Duodenal mucosa (tissue), 2 donors: Measurements from ENCODE around the gene FOXC2.
A peak's percentile ranks its signal among the peaks of the same experiment; 100 is the strongest.

Experiments used
- H3K27ac ChIP-seq: one replicate; pipeline ENCODE4 v1.7.0; 2013; ENCODE audit warnings: low read depth, low read length
- H3K27me3 ChIP-seq, 2 donors: one replicate each; pipeline ENCODE4 v1.7.0; 2013; ENCODE audit warnings: low read length in 2 of 2, control low read depth in 1 of 2; ENCODE audit not compliant: insufficient read depth in 2 of 2, control insufficient read depth in 1 of 2
- H3K36me3 ChIP-seq, 2 donors: one replicate each; pipeline ENCODE4 v1.7.0; 2013; ENCODE audit warnings: low read length in 2 of 2, control low read depth in 1 of 2; ENCODE audit not compliant: insufficient read depth in 2 of 2, control insufficient read depth in 1 of 2
- H3K4me1 ChIP-seq, 2 donors: one replicate each; pipeline ENCODE4 v1.7.0; 2013; ENCODE audit warnings: low read length in 2 of 2, control low read depth in 1 of 2; ENCODE audit not compliant: insufficient read depth in 2 of 2, control insufficient read depth in 1 of 2
- H3K4me3 ChIP-seq, 2 donors: one replicate each; pipeline ENCODE4 v1.7.0; 2013; ENCODE audit warnings: low read length in 2 of 2, low read depth in 1 of 2
- H3K9ac ChIP-seq, 2 donors: one replicate each; pipeline ENCODE4 v1.7.0; 2013; ENCODE audit warnings: low read length in 2 of 2, low read depth in 1 of 2
- H3K9me3 ChIP-seq, 2 donors: one replicate each; pipeline ENCODE4 v1.7.0; 2013; ENCODE audit warnings: low read length in 2 of 2, control low read depth in 1 of 2; ENCODE audit not compliant: control insufficient read depth in 1 of 2

Gene FOXC2

GRCh38 chr16:86573215-86573614 lies 6.6 kb downstream of the FOXC2 start:
- peaks cover 86 to 87% of the 10 kb centered on the region in 2 donors for H3K27me3 ChIP-seq
- no peak overlapping the region for H3K9ac ChIP-seq
- H3K4me3 ChIP-seq = no peak overlapping the region
- peaks cover 0 to 4% of the 10 kb centered on the region in 2 donors for H3K4me1 ChIP-seq
- no peaks in the 10 kb centered on the region for H3K9me3 ChIP-seq
- no peaks in the 10 kb centered on the region for H3K36me3 ChIP-seq
- no peak overlapping the region for H3K27ac ChIP-seq

DNA sequence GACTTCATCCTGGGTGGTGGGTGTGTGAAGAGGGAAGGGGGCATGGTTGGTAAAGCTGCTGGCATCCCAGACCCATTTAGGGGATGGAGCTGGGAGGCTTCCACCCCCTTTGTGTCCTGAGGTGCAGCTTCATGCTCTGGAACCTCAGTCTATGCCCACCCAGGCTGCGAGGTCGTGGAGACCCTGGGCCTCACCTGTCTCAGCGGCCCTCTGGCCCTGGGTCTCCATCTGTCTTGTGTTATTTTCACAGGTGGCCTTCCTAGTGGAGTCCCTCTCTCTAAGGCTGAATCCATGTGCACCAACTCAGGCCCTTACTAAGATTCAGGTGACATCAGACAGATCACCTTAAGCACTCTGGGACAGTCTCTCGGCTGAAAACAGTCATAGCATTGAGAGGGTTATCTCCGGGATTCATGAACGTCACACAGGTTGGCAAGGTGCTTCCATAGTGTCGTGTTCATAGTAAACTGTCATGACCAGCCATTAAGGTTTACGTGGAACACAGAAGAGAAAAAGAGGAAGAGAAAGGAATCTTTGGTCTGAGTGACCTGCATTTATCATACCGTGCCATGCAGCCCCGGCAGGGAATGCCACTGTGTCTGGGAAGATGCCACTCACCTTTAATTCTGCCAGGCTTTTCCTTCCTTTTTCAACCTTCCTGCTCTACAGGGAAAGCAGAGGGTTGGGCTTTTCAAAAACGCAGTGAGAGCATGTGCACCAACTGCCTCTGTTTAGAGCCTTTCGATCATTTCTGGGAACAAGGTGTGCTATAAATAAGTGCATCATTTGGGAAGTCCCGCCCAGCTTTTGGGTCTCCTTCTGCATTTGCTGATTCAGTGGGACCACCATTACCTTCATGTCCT lies 7.2 kb downstream of the FOXC2 start:
- Histone ChIP-seq H3K4me3 (no peak overlapping the region), H3K27ac (no peak overlapping the region), H3K9ac (no peak overlapping the region), H3K4me1 (peaks cover 0 to 4% of the 10 kb centered on the region in 2 donors), H3K36me3 (no peaks in the 10 kb centered on the region), H3K27me3 (peaks cover 88 to 90% of the 10 kb centered on the region in 2 donors), H3K9me3 (no peaks in the 10 kb centered on the region)

DNA sequence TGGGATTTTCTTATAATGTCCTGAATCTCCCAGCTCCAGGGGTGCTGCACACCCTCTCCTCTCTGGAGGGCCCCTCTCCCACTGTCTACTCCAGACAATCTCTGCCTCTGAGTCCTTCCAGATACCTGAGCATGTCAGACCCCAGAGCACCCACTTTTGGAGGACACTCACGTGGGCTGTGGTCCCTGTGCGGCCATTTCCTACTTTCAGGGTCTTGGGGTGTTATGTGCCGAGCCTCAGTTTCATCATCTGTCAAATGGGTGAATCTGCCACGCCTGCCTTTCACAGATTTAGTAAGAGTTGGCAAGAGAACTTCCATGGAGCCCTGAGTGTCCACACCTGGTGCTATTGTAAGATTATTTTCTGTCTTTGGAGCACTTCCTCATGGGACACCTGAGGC lies 8.0 kb downstream of the FOXC2 start:
- H3K27ac ChIP-seq = no peak overlapping the region
- H3K4me3 ChIP-seq = no peak overlapping the region
- H3K9me3 ChIP-seq = no peaks in the 10 kb centered on the region
- H3K27me3 ChIP-seq = peaks cover 84 to 86% of the 10 kb centered on the region in 2 donors
- no peaks in the 10 kb centered on the region for H3K36me3 ChIP-seq
- peaks cover 0 to 4% of the 10 kb centered on the region in 2 donors for H3K4me1 ChIP-seq
- H3K9ac ChIP-seq = no peak overlapping the region

DNA sequence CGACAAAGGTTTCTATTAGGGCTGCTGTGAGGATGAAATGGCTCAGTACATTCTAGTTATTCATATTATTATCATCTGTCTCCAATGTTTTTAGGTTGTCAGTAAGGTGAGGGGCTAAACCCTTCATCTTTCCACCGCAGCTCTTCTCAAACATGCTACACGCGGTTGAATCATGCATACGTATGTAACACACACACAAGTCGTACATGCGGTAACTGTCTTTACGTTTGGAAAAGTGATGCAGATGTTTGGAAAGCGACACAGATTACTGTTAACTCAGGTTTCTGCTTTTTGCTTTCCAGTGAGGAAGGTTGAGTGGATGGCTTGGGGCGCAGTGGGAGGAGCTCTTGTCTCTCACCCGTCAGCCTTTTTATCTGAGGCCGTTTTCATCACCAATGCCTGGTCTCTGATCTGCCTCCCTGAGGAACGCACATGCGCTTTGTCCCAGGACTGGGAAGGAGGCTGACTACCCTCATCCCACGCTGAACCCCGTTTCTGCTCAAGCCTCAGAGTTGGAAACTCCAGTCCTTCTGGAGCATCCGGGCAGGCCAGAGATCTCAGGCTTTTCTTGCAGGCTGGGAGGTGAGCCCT lies 8.6 kb downstream of the FOXC2 start:
- Histone ChIP-seq H3K27ac (no peak overlapping the region), H3K4me1 (peaks cover 0 to 4% of the 10 kb centered on the region in 2 donors), H3K9ac (no peak overlapping the region), H3K4me3 (no peak overlapping the region), H3K36me3 (no peaks in the 10 kb centered on the region), H3K9me3 (no peaks in the 10 kb centered on the region), H3K27me3 (peaks cover 84 to 85% of the 10 kb centered on the region in 2 donors)

DNA sequence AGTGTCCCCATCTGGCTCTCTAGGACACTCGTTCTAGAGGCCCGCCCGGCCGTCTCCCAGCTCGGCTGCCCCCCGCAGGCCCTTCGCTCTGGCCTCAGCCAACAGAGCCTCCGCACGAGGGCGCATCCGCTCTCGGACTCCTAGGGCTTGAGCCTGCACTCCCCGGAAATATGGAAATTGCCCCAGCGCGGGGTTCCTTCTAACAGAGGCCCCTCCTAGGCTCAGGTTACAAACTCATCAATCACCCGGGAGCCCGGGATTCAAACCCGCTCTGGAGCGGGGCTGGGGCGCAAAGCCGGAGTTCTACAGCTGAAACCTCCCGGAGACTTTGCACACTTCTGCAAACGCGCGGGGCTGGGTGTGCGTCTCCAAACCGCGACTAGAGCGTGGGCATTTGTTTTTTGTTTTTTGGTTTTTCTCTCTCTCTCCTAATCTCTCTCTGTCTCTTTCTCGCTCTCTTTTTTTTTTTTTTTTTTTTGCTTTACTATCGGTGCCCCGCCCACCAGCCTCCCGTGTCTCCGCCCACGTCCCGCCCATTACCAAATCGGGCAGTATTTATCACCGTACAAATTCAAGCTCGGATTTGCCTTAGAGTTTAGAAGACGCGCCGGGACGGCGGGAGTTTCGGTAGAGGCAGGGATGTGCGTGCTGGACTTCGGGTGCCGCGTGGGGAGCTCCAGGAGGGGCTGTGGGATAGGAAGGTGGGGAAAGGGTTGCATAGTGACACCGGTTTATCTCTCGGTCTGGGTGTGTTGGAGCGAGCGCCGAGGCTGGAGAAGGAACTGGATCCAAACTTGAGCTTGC lies 9.3 kb downstream of the FOXC2 start:
- Histone ChIP-seq H3K9ac (no peak overlapping the region), H3K4me3 (peak overlapping the region; percentile 49 to 54), H3K36me3 (no peaks in the 10 kb centered on the region), H3K4me1 (peaks cover 0 to 4% of the 10 kb centered on the region in 2 donors), H3K9me3 (no peaks in the 10 kb centered on the region), H3K27ac (no peak overlapping the region), H3K27me3 (peaks cover 78 to 82% of the 10 kb centered on the region in 2 donors)

GRCh38 chr16:86576591-86577313 lies 10.1 kb downstream of the FOXC2 start:
- H3K4me3 ChIP-seq = peak overlapping the region; percentile 49 to 54
- H3K36me3 ChIP-seq = no peaks in the 10 kb centered on the region
- no peak overlapping the region for H3K27ac ChIP-seq
- H3K27me3 ChIP-seq = peaks cover 70 to 81% of the 10 kb centered on the region in 2 donors
- H3K4me1 ChIP-seq = peaks cover 0 to 4% of the 10 kb centered on the region in 2 donors
- no peak overlapping the region for H3K9ac ChIP-seq
- H3K9me3 ChIP-seq = no peaks in the 10 kb centered on the region

DNA sequence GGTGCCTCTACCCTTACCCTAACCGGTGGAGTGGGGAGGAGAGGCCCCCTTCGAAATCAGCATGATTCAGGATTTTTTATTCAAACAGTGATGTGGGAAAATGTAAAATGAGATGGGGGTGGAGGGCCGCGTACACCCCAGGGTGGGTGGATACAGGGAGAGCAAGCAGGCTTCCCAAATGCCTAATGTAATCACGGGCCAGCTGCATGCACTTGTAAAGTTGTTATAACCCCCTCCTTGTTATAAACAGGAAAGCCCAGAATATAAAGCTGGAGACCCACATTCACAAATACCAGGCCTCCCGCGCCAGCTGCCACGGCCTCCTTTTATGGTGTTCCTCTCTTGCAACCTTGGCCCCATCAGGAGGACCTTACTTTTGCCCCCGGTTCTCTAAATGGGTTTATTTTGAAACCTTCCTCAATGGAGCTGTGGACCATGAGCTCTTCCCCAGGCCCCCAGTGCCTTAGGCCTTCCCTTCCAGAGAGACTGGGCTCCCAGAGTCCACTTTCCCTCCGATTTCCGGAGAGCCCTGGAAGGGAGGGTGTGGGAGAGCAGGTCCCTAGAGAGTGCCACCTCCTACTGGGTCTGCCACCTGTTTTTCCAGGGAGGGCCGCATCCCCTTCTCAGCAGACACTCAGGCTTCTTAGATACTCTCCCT lies 10.8 kb downstream of the FOXC2 start:
- peak overlapping the region; percentile 75 for H3K27ac ChIP-seq
- peaks cover 0 to 4% of the 10 kb centered on the region in 2 donors for H3K4me1 ChIP-seq
- H3K4me3 ChIP-seq = peak overlapping the region; percentile 49 to 54
- H3K9ac ChIP-seq = peak overlapping the region in 1 of 2 donors; percentile 10
- peaks cover 63 to 77% of the 10 kb centered on the region in 2 donors for H3K27me3 ChIP-seq
- no peaks in the 10 kb centered on the region for H3K9me3 ChIP-seq
- no peaks in the 10 kb centered on the region for H3K36me3 ChIP-seq

- peaks cover 57 to 72% of the 10 kb centered on the region in 2 donors for H3K27me3 ChIP-seq
- peak within 1 kb of the TSS; percentile 35 to 51 for H3K4me3 ChIP-seq
- peak within 1 kb of the TSS; percentile 75 for H3K27ac ChIP-seq
- H3K4me1 ChIP-seq = peaks cover 0 to 4% of the 10 kb centered on the region in 2 donors
- no peaks in the 10 kb centered on the region for H3K36me3 ChIP-seq
- no peaks in the 10 kb centered on the region for H3K9me3 ChIP-seq
- H3K9ac ChIP-seq = peak within 1 kb of the TSS in 1 of 2 donors; percentile 10
Observed at GRCh38 chr16:86578061-86578599, 11.5 kb downstream of the FOXC2 start, which contains the start of gene FOXL1. Gene FOXL1 (plus strand): TSS chr16:86578549. CDS start chr16:86578724, 175 bp downstream.
